Measurements from ENCODE around the gene ST7. TPM values are rescaled to one million over a fixed set of nuclear protein-coding genes. Genes with fewer than 3 reads are reported as not detected.

Gene ST7
- total RNA-seq, 1 donor, result 19.9 TPM

DNA sequence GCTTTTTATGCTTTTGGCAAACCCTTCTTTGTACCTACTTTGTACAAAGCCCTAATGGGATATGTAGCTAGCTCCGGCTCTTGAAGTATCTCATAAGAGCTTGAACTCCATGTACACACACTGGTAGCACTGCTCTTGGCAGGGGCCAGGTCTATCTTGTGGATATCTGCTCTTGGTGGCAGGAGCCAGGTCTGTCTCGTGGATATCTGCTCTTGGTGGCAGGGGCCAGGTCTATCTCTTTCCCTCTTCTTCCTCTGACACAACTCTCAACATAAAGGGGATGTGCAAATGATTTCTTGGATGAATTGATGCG, 277.7 kb downstream of the ST7 start:
- Histone ChIP-seq H3K4me3 (ENCODE audit: insufficient read depth, low read length) (no peak overlapping the region), H3K27ac (ENCODE audit: low read depth, low read length) (peak overlapping the region; percentile 69), H2AFZ (ENCODE audit: low read length) (no peak overlapping the region), H3K79me2 (ENCODE audit: insufficient read depth, low read length) (no peaks in the 10 kb centered on the region), H3K27me3 (ENCODE audit: insufficient read depth, low read length) (no peaks in the 10 kb centered on the region), H3K36me3 (ENCODE audit: insufficient read depth, low read length) (no peaks in the 10 kb centered on the region), H4K20me1 (ENCODE audit: insufficient read depth, low read length) (no peaks in the 10 kb centered on the region), H3K4me2 (ENCODE audit: insufficient read depth, low read length) (no peak overlapping the region), H3K4me1 (ENCODE audit: insufficient read depth, low read length) (peaks cover 18% of the 10 kb centered on the region), H3K9me3 (ENCODE audit: low read depth, low read length) (no peaks in the 10 kb centered on the region)
- TF ChIP-seq, protein P1, sequence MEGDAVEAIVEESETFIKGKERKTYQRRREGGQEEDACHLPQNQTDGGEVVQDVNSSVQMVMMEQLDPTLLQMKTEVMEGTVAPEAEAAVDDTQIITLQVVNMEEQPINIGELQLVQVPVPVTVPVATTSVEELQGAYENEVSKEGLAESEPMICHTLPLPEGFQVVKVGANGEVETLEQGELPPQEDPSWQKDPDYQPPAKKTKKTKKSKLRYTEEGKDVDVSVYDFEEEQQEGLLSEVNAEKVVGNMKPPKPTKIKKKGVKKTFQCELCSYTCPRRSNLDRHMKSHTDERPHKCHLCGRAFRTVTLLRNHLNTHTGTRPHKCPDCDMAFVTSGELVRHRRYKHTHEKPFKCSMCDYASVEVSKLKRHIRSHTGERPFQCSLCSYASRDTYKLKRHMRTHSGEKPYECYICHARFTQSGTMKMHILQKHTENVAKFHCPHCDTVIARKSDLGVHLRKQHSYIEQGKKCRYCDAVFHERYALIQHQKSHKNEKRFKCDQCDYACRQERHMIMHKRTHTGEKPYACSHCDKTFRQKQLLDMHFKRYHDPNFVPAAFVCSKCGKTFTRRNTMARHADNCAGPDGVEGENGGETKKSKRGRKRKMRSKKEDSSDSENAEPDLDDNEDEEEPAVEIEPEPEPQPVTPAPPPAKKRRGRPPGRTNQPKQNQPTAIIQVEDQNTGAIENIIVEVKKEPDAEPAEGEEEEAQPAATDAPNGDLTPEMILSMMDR (IDR thresholded peaks at IDR 0.05; ENCODE audit: extremely low read depth, low read depth, low read length), result no peak
- no peak for DNase-seq (ENCODE audit: insufficient read length, low spot score, missing footprints)

GRCh38 chr7:117237646-117238045, 284.3 kb downstream of the ST7 start:
- Histone ChIP-seq H2AFZ (ENCODE audit: low read length) (no peak overlapping the region), H4K20me1 (ENCODE audit: insufficient read depth, low read length) (no peaks in the 10 kb centered on the region), H3K36me3 (ENCODE audit: insufficient read depth, low read length) (no peaks in the 10 kb centered on the region), H3K4me3 (ENCODE audit: insufficient read depth, low read length) (no peak overlapping the region), H3K79me2 (ENCODE audit: insufficient read depth, low read length) (no peaks in the 10 kb centered on the region), H3K27ac (ENCODE audit: low read depth, low read length) (no peak overlapping the region), H3K9me3 (ENCODE audit: low read depth, low read length) (no peaks in the 10 kb centered on the region), H3K4me2 (ENCODE audit: insufficient read depth, low read length) (no peak overlapping the region), H3K4me1 (ENCODE audit: insufficient read depth, low read length) (no peaks in the 10 kb centered on the region), H3K27me3 (ENCODE audit: insufficient read depth, low read length) (peaks cover 3% of the 10 kb centered on the region)
- TF ChIP-seq, protein P1 (IDR thresholded peaks at IDR 0.05; ENCODE audit: extremely low read depth, low read depth, low read length), result no peak
- no peak for DNase-seq (ENCODE audit: insufficient read length, low spot score, missing footprints)

DNA sequence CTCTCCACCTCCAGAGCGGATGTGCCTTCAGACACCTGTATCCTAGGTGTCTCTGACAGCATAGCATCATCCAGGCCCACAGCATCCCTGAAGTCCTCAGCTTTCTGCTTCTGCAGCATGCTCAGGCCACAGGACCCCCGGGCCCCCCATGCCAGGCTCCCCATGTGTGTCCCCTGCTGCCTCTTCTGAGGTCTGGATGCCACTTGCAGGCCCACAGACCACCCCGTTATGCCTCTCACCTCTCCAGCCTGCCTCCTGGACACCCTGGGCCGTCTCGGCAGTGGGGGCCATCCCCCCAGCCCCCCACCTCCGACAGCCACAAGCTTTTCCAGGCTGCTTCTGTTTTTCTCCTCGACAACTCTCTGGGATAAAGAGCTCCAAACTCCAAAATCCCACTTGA, 285.2 kb downstream of the ST7 start:
- H3K4me1 ChIP-seq (ENCODE audit: insufficient read depth, low read length), result no peaks in the 10 kb centered on the region
- no peaks in the 10 kb centered on the region for H4K20me1 ChIP-seq (ENCODE audit: insufficient read depth, low read length)
- TF ChIP-seq, protein P1 (IDR thresholded peaks at IDR 0.05; ENCODE audit: extremely low read depth, low read depth, low read length), result no peak
- no peak overlapping the region for H3K27ac ChIP-seq (ENCODE audit: low read depth, low read length)
- H3K27me3 ChIP-seq (ENCODE audit: insufficient read depth, low read length), result peaks cover 3% of the 10 kb centered on the region
- no peaks in the 10 kb centered on the region for H3K79me2 ChIP-seq (ENCODE audit: insufficient read depth, low read length)
- no peaks in the 10 kb centered on the region for H3K36me3 ChIP-seq (ENCODE audit: insufficient read depth, low read length)
- no peak overlapping the region for H3K4me3 ChIP-seq (ENCODE audit: insufficient read depth, low read length)
- H3K4me2 ChIP-seq (ENCODE audit: insufficient read depth, low read length), result no peak overlapping the region
- no peak for DNase-seq (ENCODE audit: insufficient read length, low spot score, missing footprints)
- no peak overlapping the region for H2AFZ ChIP-seq (ENCODE audit: low read length)
- H3K9me3 ChIP-seq (ENCODE audit: low read depth, low read length), result no peaks in the 10 kb centered on the region

DNA sequence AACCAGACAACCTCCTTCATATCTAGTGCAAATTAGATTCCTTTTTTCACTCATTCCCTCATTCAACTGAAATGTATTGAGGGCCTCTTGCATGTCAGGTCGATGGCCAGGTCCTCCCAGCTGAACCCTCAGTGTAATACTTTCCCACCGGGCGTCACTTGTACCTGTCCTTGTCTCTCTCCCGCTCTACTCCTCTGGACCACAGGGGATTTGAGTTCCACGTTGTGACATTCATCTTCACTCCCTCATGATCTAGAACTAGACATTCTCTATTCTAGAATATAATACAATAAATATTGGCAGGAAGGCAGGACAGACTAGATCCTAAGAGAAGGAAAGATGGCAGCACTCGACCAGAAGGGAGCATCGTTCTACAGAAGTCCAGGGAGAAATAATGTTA, 285.6 kb downstream of the ST7 start:
- Histone ChIP-seq H4K20me1 (ENCODE audit: insufficient read depth, low read length) (no peaks in the 10 kb centered on the region), H3K4me3 (ENCODE audit: insufficient read depth, low read length) (no peak overlapping the region), H3K27me3 (ENCODE audit: insufficient read depth, low read length) (peaks cover 3% of the 10 kb centered on the region), H3K4me1 (ENCODE audit: insufficient read depth, low read length) (no peaks in the 10 kb centered on the region), H2AFZ (ENCODE audit: low read length) (no peak overlapping the region), H3K36me3 (ENCODE audit: insufficient read depth, low read length) (no peaks in the 10 kb centered on the region), H3K79me2 (ENCODE audit: insufficient read depth, low read length) (no peaks in the 10 kb centered on the region), H3K27ac (ENCODE audit: low read depth, low read length) (no peak overlapping the region), H3K4me2 (ENCODE audit: insufficient read depth, low read length) (no peak overlapping the region), H3K9me3 (ENCODE audit: low read depth, low read length) (no peaks in the 10 kb centered on the region)
- DNase-seq (ENCODE audit: insufficient read length, low spot score, missing footprints), result no peak
- TF ChIP-seq, protein P1 (IDR thresholded peaks at IDR 0.05; ENCODE audit: extremely low read depth, low read depth, low read length), result peak; percentile 9

All from osteoblast (primary cell).